Upper lobe of left lung (tissue), 4 donors: ENCODE data around the gene TMPRSS11D.

Experiments used
- CTCF ChIP-seq, 6 experiments: fragments of 450-650 bp in 4 of 6; fragments of 200-600 bp in 2 of 6; sonication (generic) in 2 of 6; IDR thresholded peaks; one replicate each; pipeline ENCODE4 v1.5.1; 2016 to 2019; ENCODE audit warnings: antibody characterized with exemption in 6 of 6
- EP300 ChIP-seq, 4 donors: sonication (generic); formaldehyde crosslinking; IDR thresholded peaks; one replicate each; pipeline ENCODE4 v1.5.1; 2017; ENCODE audit warnings: antibody characterized with exemption in 4 of 4, control low read depth in 2 of 4
- POLR2A ChIP-seq, 4 donors: fragments of 450-650 bp; IDR thresholded peaks; one replicate each; pipeline ENCODE4 v1.5.1; 2016 to 2017; ENCODE audit warnings: antibody characterized with exemption in 4 of 4, mild to moderate bottlenecking in 2 of 4
- POLR2AphosphoS5 ChIP-seq, 2 donors: sonication (generic); formaldehyde crosslinking; IDR thresholded peaks; one replicate each; pipeline ENCODE4 v1.5.1; 2017; ENCODE audit warnings: antibody characterized with exemption in 2 of 2

GRCh38 chr4:67883458-67883857 is 344 bp downstream of the TMPRSS11D start:
- TF ChIP-seq EP300 (IDR thresholded peaks at IDR 0.05) = no peak
- TF ChIP-seq POLR2AphosphoS5 (IDR thresholded peaks at IDR 0.05) = no peak
- no peak for TF ChIP-seq CTCF (IDR thresholded peaks at IDR 0.05)
- TF ChIP-seq POLR2A (IDR thresholded peaks at IDR 0.05) = no peak
